Neural progenitor cell (in vitro differentiated cells): ENCODE data around the gene RBBP7.

Experiments
- CTCF ChIP-seq: fragments of 200-600 bp; sonication (generic); IDR thresholded peaks from 2 replicates; pipeline ENCODE4 v1.5.1; 2017; ENCODE audit warnings: antibody characterized with exemption, mild to moderate bottlenecking
- EZH2 ChIP-seq: fragments of 200-600 bp; sonication (generic); IDR thresholded peaks from 2 replicates; pipeline ENCODE4 v1.6.1; 2017; ENCODE audit warnings: antibody characterized with exemption, mild to moderate bottlenecking, moderate library complexity

GRCh38 chrX:16853537-16853936, 16.6 kb downstream of the RBBP7 start:
- no peak for TF ChIP-seq CTCF
- TF ChIP-seq EZH2: no peak
